Activated CD8-positive, alpha-beta memory T cell treated with anti-CD3 and anti-CD28 coated beads, Interleukin-2, amount 50 U/mL, for 24 hours (primary cell): ENCODE data around the gene RETREG1.
"Not testable (repeated sequence)": the region's sequence is repeated elsewhere in the genome, so short reads cannot be mapped to it uniquely, and the experiment has no call there.

Source experiments
- DNase-seq: peaks from one replicate; pipeline ENCODE4 v3.0.0-alpha.2; 2020; ENCODE audit errors: extremely low read depth

Gene RETREG1

DNA sequence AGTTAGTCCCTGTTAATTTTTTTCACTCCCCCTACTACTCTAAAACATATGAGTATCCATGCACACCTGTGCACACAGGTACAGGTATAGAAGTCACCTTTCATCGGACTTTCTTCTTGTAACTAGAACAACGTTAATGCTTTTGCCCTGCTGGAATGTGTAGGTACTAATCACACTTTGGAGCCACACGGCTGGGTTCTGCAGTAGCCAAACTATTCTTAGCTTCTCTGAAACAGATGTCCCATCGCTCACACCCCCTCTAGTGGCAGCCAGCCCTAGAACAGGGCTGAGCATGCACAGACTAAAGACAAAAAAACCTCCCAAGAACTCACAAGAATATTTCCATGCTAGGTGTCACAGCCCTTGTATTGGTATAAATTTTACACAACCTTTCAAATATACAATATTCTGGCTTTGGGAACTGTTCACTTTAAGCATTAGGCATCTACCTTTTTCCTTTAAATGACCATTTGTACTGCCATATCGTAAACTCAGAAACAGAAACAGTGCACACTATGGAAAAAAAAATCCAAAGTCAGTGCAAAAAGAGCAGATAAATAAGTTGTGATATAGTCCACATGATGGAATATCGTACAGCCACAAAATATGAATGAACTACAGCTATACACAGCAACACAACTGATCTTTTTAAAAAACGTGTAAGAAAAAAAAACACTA is 64.0 kb downstream of the RETREG1 start:
- DNase-seq: no peak

DNA sequence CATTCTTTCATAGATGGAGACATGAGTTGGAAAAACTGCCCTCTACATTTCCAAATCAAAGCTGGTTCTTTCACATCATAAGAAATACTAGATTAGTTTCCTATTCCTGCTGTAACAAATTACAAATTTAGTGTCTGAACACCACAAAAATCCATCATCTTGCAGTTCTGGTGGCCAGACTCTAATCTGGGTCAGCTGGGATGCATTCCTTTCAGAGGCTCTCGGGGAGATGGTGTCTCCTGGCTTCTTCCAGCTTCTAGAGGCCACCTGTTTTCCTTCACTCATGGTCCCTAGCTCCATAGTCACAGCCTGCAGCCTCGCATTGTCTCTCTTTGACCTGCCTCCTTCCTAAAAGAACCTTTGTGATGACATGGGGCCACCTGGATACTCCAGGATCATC is 65.2 kb downstream of the RETREG1 start:
- no peak for DNase-seq

DNA sequence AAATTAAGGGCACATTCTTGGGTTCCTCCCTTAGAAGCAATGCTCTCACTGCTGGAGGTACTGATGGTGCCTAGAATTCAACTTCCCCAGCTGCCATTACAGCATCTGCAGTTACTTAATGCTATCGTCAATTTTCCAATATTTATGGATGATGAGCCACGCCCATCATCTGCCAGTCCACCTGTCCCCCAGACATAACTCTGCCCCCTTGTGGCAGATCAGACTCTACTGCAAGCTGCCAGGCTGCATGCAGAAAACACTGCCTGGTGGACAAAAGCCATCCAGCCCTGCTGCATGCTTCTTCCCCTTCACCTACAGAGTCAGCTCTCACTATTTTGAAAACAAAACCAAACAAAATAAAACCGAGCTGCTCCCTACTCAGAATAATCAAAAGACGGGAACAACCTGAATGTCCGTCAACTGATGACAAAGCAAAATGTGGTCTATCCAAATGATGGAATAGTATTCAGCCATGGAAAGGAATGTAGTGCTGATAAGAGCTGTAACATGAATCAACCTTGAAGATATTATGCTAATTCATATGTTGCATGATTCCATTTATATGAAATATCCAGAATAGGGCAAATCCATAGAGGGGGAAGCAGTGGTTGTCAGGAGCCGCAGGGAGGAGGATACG is 66.4 kb downstream of the RETREG1 start:
- DNase-seq: no peak

DNA sequence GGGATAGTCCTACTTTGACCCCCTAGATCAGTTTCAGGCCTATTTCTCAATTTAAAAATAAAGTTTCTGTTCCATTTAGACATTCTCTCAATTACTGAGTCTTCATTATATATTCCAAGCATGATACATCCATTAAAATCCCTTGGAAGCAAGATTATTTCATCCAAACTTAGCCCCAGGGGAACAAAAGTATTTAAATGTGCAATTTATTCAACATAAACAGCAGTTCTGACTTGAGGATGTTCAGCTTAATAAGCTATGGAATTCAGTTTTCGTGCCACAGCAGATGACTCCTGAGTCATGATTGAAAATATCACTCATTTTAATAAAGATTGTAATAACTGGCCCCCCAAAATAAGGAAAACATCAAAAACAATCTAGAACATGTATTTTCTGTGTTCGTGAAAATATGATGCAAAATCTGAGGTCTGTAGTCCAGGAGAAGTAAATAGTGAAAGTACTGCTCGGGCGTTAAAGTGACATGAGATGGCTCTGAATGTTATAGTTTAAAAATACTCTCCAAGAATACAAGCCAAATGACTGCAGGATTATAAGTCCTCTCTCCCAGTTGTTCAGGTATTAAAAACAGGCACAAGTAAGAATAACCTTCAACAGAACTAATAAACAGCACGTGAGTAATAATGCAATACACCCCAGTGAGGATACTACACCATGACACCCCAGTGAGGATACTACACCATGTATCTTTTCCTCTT is 67.1 kb downstream of the RETREG1 start:
- no peak for DNase-seq

DNA sequence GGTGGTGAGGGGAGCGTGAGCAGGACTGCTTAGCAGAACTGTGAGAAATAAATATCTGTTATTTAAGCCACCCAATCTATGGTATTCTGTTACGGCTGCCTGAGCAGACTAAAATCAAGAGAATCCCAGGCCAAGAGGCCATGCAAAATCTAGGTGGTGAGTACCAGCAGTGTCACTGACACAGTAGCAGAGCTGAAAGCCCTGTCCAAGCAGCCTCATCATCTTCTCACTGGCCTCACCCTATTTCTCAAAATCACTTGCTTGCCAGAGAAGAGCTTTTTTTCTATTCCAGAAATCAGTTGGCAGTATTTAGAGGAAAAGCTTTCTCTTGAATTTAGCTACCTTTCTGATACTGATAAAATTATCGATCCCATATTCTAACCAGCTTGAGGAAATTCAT is 68.0 kb downstream of the RETREG1 start:
- no peak for DNase-seq

DNA sequence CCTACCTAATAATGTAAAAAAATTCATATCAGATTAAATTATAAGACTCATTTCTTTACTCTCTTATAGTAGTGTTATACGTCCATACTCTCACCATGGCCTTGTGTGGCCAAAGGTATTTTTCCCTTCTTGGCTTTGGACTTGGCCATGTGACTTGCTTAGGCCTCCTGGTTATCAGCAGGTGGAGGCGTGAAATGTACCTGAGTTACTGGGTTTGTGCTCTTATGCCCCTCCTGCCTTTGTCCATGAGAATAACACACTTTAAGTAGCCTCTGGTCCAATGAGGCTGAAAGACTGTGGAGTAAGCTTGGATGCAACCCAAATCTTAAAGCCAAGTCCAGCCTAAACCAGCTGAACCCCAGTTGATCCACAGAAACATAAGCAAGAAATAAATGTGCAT is 68.7 kb downstream of the RETREG1 start:
- DNase-seq: no peak

DNA sequence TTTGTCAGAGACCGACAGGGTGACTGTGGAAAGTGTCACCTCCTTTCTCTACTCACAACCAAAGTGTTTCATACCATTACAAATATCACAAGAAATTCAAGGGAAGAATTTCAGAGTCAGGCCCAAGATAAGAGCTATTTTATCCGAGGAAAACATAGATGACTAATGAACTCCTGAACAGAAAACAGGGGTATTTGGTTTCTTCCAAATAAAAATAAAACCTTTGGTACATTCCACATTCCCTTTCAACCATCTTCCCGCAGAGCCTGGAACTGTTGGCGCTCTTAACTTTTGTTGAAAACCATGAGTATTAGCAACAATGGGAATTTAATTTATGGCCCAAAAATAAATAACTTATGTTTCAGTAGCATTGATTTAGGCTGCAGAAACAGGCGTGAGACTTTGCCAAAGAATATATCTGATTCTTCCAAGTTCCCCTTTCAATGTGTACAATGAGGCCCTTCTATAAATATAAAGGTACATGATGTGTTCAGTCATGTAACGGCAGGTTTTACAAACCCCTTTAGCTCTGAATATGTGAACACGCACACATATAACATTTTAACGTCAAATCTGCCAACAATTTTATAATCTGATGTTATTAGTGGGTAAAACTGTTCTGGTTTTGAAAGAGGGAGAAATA is 69.5 kb downstream of the RETREG1 start:
- DNase-seq: no peak

DNA sequence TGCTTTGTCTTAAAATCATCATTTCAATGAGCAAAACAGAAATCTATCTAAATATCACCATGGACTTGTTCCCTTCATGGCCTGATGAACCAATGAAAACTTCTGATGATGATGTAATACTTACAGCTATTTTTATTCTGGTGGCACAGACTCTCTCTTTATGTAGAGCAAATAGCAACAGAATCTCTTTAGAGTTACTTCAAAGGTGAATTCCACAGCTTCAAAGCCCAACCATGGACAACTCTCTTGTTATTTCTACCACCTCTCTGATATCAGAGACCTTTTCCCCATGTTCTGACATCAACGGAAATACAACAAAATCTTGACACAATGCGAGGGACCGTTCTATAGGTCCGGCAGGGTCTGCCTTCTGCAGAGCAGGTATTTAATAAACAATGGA is 70.1 kb downstream of the RETREG1 start:
- DNase-seq: no peak

DNA sequence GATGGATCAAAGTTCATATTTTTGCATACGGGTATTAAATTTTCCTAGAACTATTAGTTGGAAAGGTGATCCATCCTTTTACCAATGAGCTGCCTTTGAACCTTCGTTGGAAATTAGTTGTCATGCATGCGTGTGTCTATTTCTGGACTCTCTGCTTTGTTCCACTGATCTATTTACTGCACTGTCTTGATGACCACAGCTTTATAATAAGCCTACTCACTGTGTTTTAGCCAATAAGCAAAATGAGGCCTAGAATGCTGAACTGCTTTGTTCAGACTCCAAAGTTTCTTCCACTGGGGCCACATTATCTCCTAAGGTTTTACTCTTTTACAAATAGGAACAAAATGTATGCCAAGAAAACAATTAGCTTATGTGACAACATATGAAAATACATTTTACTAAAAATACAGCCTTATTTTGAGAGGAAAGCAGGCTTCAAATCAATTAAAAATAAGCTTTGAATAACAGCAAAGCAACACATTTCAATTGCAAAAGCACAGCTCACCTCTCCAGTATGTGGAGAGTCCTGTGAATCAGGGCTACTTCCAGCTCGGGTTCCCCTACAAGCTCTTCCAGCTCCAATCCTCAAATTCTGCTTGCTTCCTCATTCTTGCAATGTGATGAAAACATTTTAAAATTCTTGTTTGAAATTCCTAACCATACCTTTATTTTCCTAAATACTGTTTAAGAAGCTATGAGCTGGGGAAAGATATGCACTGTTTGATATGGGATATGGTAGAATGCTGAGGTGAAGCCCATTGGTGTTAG is 72.0 kb downstream of the RETREG1 start:
- DNase-seq: no peak

DNA sequence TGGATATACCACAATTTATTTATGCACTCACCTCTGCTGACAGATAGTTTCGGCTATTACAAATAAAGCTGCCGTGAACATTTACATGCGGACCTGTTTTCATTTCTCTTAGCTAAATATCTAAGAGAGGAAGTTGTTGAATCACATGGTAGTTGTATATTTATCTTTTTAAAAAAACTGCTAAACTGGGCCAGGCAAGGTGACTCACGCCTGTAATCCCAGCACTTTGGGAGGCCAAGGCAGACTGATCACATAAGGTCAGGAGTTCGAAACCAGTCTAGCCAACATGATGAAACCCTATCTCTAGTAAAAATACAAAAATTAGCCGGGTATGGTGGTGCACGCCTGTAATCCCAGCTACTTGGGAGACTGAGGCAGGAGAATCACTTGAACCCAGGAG is 73.6 kb downstream of the RETREG1 start:
- not testable (repeated sequence) for DNase-seq

DNA sequence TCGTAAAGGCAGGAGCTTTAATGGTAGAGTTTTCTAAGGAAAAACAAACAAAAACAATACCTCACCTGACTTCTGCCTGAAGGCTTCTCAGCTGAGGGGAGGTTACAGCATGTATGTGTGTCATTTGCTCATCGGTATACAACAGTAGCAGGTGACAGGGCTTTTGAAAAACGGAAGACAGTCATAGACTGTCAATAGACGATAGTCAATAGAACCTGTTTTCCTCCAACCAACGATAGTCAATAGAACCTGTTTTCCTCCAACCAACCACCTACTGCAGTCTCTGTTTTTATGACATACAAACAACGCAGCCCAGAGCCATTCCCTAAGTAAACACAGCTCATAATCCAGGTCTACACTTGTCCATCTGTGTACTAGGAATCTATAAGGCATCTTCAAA is 74.6 kb downstream of the RETREG1 start:
- DNase-seq: no peak

DNA sequence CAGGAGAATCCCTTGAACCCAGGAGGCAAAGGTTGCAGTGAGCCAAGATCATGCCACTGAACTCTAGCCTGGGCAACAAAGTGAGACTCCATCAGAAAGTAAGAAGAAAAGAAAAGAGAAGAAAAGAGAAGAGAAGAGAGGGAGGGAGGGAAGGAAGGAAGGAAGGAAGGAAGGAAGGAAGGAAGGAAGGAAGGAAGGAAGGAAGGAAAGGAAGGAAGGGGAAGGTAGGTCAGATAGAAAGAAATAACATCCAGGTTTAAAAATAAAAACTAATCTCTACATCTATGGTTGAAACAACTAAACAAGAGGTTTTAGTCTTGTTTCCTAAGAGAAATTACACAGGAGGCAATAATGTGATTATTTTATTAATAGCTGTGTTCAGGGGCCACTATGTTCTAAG is 75.2 kb downstream of the RETREG1 start:
- DNase-seq: not testable (repeated sequence)

DNA sequence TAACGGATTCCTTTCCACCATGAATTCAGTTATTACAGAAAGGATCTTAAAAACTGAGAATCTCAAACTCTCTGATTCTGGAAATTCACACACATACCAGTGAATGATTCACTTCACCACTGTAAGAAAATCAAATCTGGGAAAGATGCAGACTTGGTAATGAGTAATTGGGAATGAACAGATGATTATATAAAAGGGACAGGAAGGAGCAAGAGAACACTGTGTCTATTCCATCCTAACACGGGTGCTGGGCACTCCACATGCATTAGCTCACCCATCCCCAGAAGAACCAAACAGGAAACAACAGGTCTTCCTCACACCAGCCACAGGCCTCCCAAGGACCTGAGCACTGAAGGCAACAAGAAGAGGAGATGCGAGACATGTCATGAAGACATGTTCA is 76.4 kb downstream of the RETREG1 start:
- no peak for DNase-seq

DNA sequence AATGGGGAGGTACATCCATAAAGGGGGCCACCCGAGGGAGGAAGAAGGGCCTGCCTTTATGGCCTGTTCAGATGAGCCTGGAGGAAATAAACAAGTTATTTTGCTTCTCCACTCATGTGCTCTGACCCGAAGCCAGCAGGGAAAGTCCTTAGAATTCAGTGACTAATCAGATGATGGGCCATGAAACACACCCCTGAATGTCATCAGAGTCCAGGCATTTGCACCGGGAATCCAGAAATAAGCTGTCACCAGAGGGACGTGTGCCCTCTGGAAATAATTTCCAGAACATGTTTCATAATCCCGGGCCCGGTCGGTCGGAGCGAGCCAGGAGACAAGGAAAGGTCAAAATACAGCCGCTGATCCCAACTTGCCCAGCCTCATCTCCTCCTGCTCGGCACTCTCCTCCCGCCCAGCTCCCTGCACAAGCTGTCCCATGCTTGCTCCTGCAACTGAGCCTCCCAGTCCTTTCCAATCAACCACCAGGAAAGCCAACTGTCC is 77.6 kb downstream of the RETREG1 start:
- no peak for DNase-seq

DNA sequence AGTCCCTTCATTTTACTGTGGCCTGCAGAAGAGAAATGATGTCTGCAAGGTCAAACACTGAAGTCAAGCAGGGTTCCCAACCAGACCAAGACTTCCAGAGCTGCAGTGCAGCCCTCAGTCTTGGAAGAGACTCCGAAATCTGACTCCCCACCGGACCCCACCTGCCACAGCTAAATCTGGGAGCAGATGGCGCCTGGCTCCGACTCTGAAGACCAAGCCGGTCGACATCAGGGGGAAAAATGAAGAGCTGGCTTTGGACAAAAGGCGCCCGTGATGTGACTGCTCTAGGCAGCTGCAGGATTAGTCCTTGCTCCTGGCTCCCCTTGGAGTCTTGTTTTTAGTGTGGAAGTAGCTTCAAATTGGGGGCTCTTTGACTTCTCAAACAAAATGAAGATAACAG is 78.8 kb downstream of the RETREG1 start:
- no peak for DNase-seq

DNA sequence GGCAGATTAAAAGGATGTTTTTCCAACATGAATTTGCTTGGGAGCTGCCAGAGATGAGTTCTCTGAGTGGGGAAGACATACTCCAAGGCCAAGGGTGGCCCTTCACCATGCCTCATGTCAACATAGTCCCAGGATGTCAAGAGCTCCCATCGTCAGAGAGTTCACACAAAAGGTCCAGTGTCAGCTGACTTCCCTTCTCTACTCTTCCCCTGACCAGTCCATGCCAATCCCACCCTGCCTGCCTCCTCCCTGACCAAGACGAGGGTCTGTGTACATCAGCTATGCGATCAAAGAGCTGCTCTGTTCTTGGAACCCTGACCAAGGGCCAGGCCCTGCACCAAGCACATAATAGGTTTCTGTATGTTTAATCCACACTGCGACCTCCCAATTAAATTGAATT is 80.0 kb downstream of the RETREG1 start:
- DNase-seq: no peak

DNA sequence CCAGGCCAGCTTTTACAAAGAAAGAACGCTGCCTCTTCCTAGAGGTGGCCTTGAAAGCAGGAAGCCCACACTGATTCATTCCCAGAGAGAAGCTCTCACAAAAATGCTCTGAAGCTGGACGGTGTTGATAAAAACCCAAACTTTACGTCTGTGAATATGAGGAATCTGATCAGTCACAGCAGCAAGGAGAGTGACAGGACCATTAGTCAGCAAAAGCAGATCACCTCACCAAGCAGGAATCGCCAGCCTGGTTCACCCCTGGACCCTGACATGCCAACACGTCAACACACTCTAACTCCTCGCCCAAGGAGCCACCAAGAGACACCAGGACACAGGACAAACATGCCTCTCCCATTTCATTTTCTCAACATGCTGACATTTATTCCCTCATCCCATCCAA is 80.6 kb downstream of the RETREG1 start:
- DNase-seq: no peak

DNA sequence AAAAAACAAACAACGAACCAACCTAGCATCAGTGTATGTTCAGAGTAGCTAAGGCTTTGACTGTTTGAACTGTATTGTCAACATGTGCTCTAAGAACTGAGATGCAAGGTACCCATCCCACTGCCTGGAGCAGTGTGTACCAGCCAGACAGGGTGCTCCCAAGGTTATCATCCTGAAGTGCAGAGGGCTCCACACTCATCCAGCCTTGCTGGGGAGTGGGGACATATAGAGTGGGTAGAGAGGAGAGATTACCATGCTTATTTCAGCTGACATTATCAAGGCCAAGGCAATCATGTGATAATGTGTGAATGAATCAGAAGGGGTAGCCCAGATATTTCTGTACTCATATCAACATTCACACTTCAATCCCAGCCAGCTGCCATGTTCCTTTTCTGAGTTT is 82.5 kb downstream of the RETREG1 start:
- DNase-seq: no peak

DNA sequence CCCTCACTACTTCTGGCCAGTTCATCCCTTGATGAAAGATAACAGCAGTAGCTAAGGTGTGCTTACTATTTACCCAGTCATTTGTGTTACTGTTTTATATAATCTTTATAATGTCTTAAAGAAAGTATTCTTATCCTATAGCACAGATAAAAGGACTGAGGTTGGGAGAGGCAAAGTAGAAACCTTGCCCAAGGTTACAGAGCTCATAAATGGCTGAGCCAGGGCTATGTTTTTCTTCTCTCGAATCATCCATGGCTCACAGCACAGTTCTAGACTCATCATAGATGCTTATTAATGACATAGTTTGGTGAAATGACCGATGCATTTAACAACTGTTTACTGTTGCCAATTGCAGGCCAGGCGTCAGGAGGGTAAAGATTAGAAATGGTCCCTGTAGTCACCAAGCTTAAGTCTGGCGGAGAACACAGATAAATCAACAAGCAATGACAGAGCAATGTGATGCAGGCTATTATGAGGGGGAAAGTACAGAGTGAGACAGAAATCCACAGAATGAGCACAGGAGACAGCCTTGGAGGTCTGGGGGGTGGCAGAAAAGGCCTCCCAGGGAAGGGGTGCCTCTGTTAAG is 85.6 kb downstream of the RETREG1 start:
- no peak for DNase-seq

DNA sequence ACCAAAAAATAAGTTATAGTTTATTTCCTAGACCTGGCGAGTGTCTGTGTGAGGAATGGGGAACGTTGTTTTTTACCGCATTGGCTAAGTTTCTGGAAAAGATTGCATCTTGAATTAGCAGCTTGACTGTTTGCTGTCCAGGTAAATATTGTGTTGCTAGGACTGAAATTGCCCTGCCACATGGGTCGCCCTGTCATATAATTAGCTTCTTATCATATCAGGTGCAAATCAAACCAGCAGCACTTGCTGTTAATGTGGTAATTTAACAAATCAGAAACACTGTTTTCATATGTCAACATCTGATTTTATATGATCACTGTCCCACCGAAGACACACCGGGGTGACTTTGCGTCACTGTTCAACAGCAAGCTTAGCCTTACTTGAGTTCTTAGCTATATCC is 87.5 kb downstream of the RETREG1 start:
- DNase-seq: no peak

DNA sequence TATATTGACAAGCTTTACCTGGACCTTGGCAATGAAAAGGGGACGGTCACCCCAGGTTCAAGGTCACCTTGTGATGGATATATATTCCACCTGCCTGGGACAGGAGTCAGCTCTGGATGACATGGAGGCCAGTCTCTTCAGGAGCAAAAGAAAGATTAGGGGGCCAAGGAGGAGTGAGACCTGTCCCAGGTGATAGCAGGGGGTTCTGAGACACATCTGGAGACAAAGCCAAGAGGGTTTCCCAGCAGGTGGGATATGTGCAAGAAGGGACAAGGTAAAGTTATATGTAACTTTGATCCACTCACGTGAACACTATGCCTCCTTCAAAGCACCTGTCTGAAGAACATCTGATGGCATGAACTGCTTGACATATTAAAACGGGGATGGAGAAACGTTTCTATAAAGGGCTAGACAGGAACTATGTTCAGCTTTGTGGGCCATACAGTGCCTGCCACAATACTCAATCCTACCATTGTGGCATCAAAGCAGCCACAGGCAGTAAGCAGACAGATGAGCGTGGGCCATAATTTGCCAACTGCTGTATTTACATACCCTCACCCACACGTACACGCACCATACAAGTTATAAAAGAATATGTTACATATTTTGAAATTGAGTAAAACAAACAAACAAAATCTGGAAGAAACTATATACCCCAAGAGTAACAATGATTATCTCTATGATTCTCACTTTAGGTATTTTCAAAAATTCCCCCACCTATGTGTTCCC is 88.3 kb downstream of the RETREG1 start:
- no peak for DNase-seq
